GM19193 (cell line): ENCODE results near the gene LGALS3BP.

Source experiments
- POLR2A ChIP-seq: IDR thresholded peaks from 4 replicates; pipeline ENCODE4 v1.6.1; 2011; ENCODE audit not compliant: insufficient read depth, insufficient read length; ENCODE audit errors: extremely low read depth

The LGALS3BP gene

GRCh38 chr17:78970834-78971755 is 8.6 kb downstream of the LGALS3BP start:
- TF ChIP-seq POLR2A: peak; percentile 8

GRCh38 chr17:78969865-78970264 is 9.9 kb downstream of the LGALS3BP start:
- TF ChIP-seq POLR2A: no peak

GRCh38 chr17:78967782-78968362 is 11.9 kb downstream of the LGALS3BP start:
- TF ChIP-seq POLR2A: no peak

GRCh38 chr17:78966910-78967600 is 12.7 kb downstream of the LGALS3BP start:
- TF ChIP-seq POLR2A: no peak

- no peak for TF ChIP-seq POLR2A
Measured at GRCh38 chr17:78966123-78966813, 13.5 kb downstream of the LGALS3BP start.

- no peak for TF ChIP-seq POLR2A
Measured at GRCh38 chr17:78965491-78965924, 14.2 kb downstream of the LGALS3BP start.

GRCh38 chr17:78963378-78963777 is 16.3 kb downstream of the LGALS3BP start:
- no peak for TF ChIP-seq POLR2A

- no peak for TF ChIP-seq POLR2A
Measured at GRCh38 chr17:78962345-78962983, 17.3 kb downstream of the LGALS3BP start.

GRCh38 chr17:78961571-78961970 is 18.2 kb downstream of the LGALS3BP start:
- no peak for TF ChIP-seq POLR2A

GRCh38 chr17:78960928-78961327 is 18.8 kb downstream of the LGALS3BP start:
- no peak for TF ChIP-seq POLR2A

GRCh38 chr17:78959803-78960202 is 19.9 kb downstream of the LGALS3BP start:
- TF ChIP-seq POLR2A: no peak

- no peak for TF ChIP-seq POLR2A
Measured at GRCh38 chr17:78958641-78959127, 21.0 kb downstream of the LGALS3BP start.

GRCh38 chr17:78957128-78957527 is 22.6 kb downstream of the LGALS3BP start:
- TF ChIP-seq POLR2A: no peak

- TF ChIP-seq POLR2A: no peak
Measured at GRCh38 chr17:78956254-78956653, 23.5 kb downstream of the LGALS3BP start.
